ENCODE measurements around the gene PCDHGA1.

The PCDHGA1 gene

GRCh38 chr5:141437221-141437620 lies 106.9 kb downstream of the PCDHGA1 start:
- Histone ChIP-seq H3K9ac (ENCODE audit: low read length in 5 of 5) (no peak overlapping the region), H3K9me3 (ENCODE audit: control insufficient read depth in 5 of 5, low read length in 5 of 5) (peaks cover 5 to 51% (median 42%) of the 10 kb centered on the region in 5 donors), H3K27me3 (ENCODE audit: control insufficient read depth in 5 of 5, insufficient read depth in 4 of 5, low read length in 5 of 5) (no peaks in the 10 kb centered on the region)

GRCh38 chr5:141439411-141440141 lies 109.3 kb downstream of the PCDHGA1 start:
- peaks cover 0 to 3% (median 0%) of the 10 kb centered on the region in 5 donors for H3K36me3 ChIP-seq (ENCODE audit: control insufficient read depth in 5 of 5, insufficient read depth in 5 of 5, low read length in 5 of 5)
- H3K27ac ChIP-seq (ENCODE audit: low read depth, low read length): no peak overlapping the region
- H3K9ac ChIP-seq (ENCODE audit: low read length in 5 of 5): no peak overlapping the region
- H3K4me3 ChIP-seq (ENCODE audit: low read depth in 1 of 5, low read length in 5 of 5): no peak overlapping the region
- H3K27me3 ChIP-seq (ENCODE audit: control insufficient read depth in 5 of 5, insufficient read depth in 4 of 5, low read length in 5 of 5): no peaks in the 10 kb centered on the region
- no peaks in the 10 kb centered on the region for H3K4me1 ChIP-seq (ENCODE audit: control insufficient read depth in 5 of 5, insufficient read depth in 5 of 5, low read length in 5 of 5)
- peaks cover 5 to 45% (median 30%) of the 10 kb centered on the region in 5 donors for H3K9me3 ChIP-seq (ENCODE audit: control insufficient read depth in 5 of 5, low read length in 5 of 5)

More at GRCh38 chr5:141437221-141437620, 106.9 kb downstream of the PCDHGA1 start:
- H3K36me3 ChIP-seq (ENCODE audit: control insufficient read depth in 5 of 5, insufficient read depth in 5 of 5, low read length in 5 of 5): peaks cover 0 to 3% (median 0%) of the 10 kb centered on the region in 5 donors
- no peak overlapping the region for H3K4me3 ChIP-seq (ENCODE audit: low read depth in 1 of 5, low read length in 5 of 5)
- no peak overlapping the region for H3K27ac ChIP-seq (ENCODE audit: low read depth, low read length)
- H3K4me1 ChIP-seq (ENCODE audit: control insufficient read depth in 5 of 5, insufficient read depth in 5 of 5, low read length in 5 of 5): no peaks in the 10 kb centered on the region

GRCh38 chr5:141440341-141440740 lies 110.0 kb downstream of the PCDHGA1 start:
- Histone ChIP-seq H3K36me3 (ENCODE audit: control insufficient read depth in 5 of 5, insufficient read depth in 5 of 5, low read length in 5 of 5) (peaks cover 0 to 3% (median 0%) of the 10 kb centered on the region in 5 donors), H3K9me3 (ENCODE audit: control insufficient read depth in 5 of 5, low read length in 5 of 5) (peaks cover 5 to 39% (median 26%) of the 10 kb centered on the region in 5 donors), H3K4me3 (ENCODE audit: low read depth in 1 of 5, low read length in 5 of 5) (no peak overlapping the region), H3K27me3 (ENCODE audit: control insufficient read depth in 5 of 5, insufficient read depth in 4 of 5, low read length in 5 of 5) (no peaks in the 10 kb centered on the region), H3K27ac (ENCODE audit: low read depth, low read length) (no peak overlapping the region), H3K9ac (ENCODE audit: low read length in 5 of 5) (no peak overlapping the region), H3K4me1 (ENCODE audit: control insufficient read depth in 5 of 5, insufficient read depth in 5 of 5, low read length in 5 of 5) (no peaks in the 10 kb centered on the region)

GRCh38 chr5:141441571-141442170 lies 111.4 kb downstream of the PCDHGA1 start:
- Histone ChIP-seq H3K36me3 (ENCODE audit: control insufficient read depth in 5 of 5, insufficient read depth in 5 of 5, low read length in 5 of 5) (peaks cover 0 to 3% (median 0%) of the 10 kb centered on the region in 5 donors), H3K9me3 (ENCODE audit: control insufficient read depth in 5 of 5, low read length in 5 of 5) (peaks cover 5 to 33% (median 19%) of the 10 kb centered on the region in 5 donors), H3K4me3 (ENCODE audit: low read depth in 1 of 5, low read length in 5 of 5) (peak overlapping the region in 4 of 5 donors; percentile 11 to 24 (median 14))

GRCh38 chr5:141465351-141465750 lies 135.0 kb downstream of the PCDHGA1 start:
- Histone ChIP-seq H3K27me3 (ENCODE audit: control insufficient read depth in 5 of 5, insufficient read depth in 4 of 5, low read length in 5 of 5) (no peaks in the 10 kb centered on the region), H3K36me3 (ENCODE audit: control insufficient read depth in 5 of 5, insufficient read depth in 5 of 5, low read length in 5 of 5) (peaks cover 0 to 2% (median 0%) of the 10 kb centered on the region in 5 donors), H3K4me1 (ENCODE audit: control insufficient read depth in 5 of 5, insufficient read depth in 5 of 5, low read length in 5 of 5) (no peaks in the 10 kb centered on the region), H3K9me3 (ENCODE audit: control insufficient read depth in 5 of 5, low read length in 5 of 5) (no peaks in the 10 kb centered on the region), H3K4me3 (ENCODE audit: low read depth in 1 of 5, low read length in 5 of 5) (no peak overlapping the region), H3K27ac (ENCODE audit: low read depth, low read length) (no peak overlapping the region), H3K9ac (ENCODE audit: low read length in 5 of 5) (no peak overlapping the region)

More at GRCh38 chr5:141441571-141442170, 111.4 kb downstream of the PCDHGA1 start:
- H3K4me1 ChIP-seq (ENCODE audit: control insufficient read depth in 5 of 5, insufficient read depth in 5 of 5, low read length in 5 of 5): no peaks in the 10 kb centered on the region
- H3K27me3 ChIP-seq (ENCODE audit: control insufficient read depth in 5 of 5, insufficient read depth in 4 of 5, low read length in 5 of 5): no peaks in the 10 kb centered on the region
- H3K9ac ChIP-seq (ENCODE audit: low read length in 5 of 5): no peak overlapping the region
- H3K27ac ChIP-seq (ENCODE audit: low read depth, low read length): no peak overlapping the region

GRCh38 chr5:141475625-141476131 lies 145.4 kb downstream of the PCDHGA1 start, which contains the start of gene PCDHGC3:
Gene PCDHGC3 (plus strand): TSS chr5:141475966. CDS start chr5:141476117, 151 bp downstream.
- no peaks in the 10 kb centered on the region for H3K9me3 ChIP-seq (ENCODE audit: control insufficient read depth in 5 of 5, low read length in 5 of 5)
- peak within 1 kb of the TSS; percentile 80 to 97 (median 89) for H3K4me3 ChIP-seq (ENCODE audit: low read depth in 1 of 5, low read length in 5 of 5)
- peak within 1 kb of the TSS; percentile 64 to 91 (median 78) for H3K9ac ChIP-seq (ENCODE audit: low read length in 5 of 5)
- peaks cover 0 to 5% (median 2%) of the 10 kb centered on the region in 5 donors for H3K27me3 ChIP-seq (ENCODE audit: control insufficient read depth in 5 of 5, insufficient read depth in 4 of 5, low read length in 5 of 5)
- no peaks in the 10 kb centered on the region for H3K36me3 ChIP-seq (ENCODE audit: control insufficient read depth in 5 of 5, insufficient read depth in 5 of 5, low read length in 5 of 5)
- H3K27ac ChIP-seq (ENCODE audit: low read depth, low read length): peak within 1 kb of the TSS; percentile 77
- peaks cover 5 to 45% (median 40%) of the 10 kb centered on the region in 5 donors for H3K4me1 ChIP-seq (ENCODE audit: control insufficient read depth in 5 of 5, insufficient read depth in 5 of 5, low read length in 5 of 5)

- Histone ChIP-seq H3K4me3 (ENCODE audit: low read depth in 1 of 5, low read length in 5 of 5) (peak overlapping the region; percentile 80 to 97 (median 89)), H3K9ac (ENCODE audit: low read length in 5 of 5) (peak overlapping the region; percentile 64 to 91 (median 78)), H3K4me1 (ENCODE audit: control insufficient read depth in 5 of 5, insufficient read depth in 5 of 5, low read length in 5 of 5) (peaks cover 5 to 45% (median 40%) of the 10 kb centered on the region in 5 donors), H3K9me3 (ENCODE audit: control insufficient read depth in 5 of 5, low read length in 5 of 5) (no peaks in the 10 kb centered on the region), H3K27ac (ENCODE audit: low read depth, low read length) (peak overlapping the region; percentile 77), H3K36me3 (ENCODE audit: control insufficient read depth in 5 of 5, insufficient read depth in 5 of 5, low read length in 5 of 5) (no peaks in the 10 kb centered on the region), H3K27me3 (ENCODE audit: control insufficient read depth in 5 of 5, insufficient read depth in 4 of 5, low read length in 5 of 5) (peaks cover 0 to 5% (median 2%) of the 10 kb centered on the region in 5 donors)
These were observed 146.0 kb downstream of the PCDHGA1 start for GRCh38 chr5:141476132-141476911.

GRCh38 chr5:141477044-141477575 lies 146.8 kb downstream of the PCDHGA1 start:
- Histone ChIP-seq H3K4me1 (ENCODE audit: control insufficient read depth in 5 of 5, insufficient read depth in 5 of 5, low read length in 5 of 5) (peaks cover 5 to 45% (median 40%) of the 10 kb centered on the region in 5 donors), H3K4me3 (ENCODE audit: low read depth in 1 of 5, low read length in 5 of 5) (peak overlapping the region; percentile 80 to 97 (median 89)), H3K36me3 (ENCODE audit: control insufficient read depth in 5 of 5, insufficient read depth in 5 of 5, low read length in 5 of 5) (no peaks in the 10 kb centered on the region), H3K9me3 (ENCODE audit: control insufficient read depth in 5 of 5, low read length in 5 of 5) (no peaks in the 10 kb centered on the region), H3K27ac (ENCODE audit: low read depth, low read length) (peak overlapping the region; percentile 77), H3K9ac (ENCODE audit: low read length in 5 of 5) (peak overlapping the region in 3 of 5 donors; percentile 6 to 87 (median 26)), H3K27me3 (ENCODE audit: control insufficient read depth in 5 of 5, insufficient read depth in 4 of 5, low read length in 5 of 5) (peaks cover 0 to 5% (median 2%) of the 10 kb centered on the region in 5 donors)

- Histone ChIP-seq H3K27me3 (ENCODE audit: control insufficient read depth in 5 of 5, insufficient read depth in 4 of 5, low read length in 5 of 5) (peaks cover 0 to 5% (median 2%) of the 10 kb centered on the region in 5 donors), H3K9me3 (ENCODE audit: control insufficient read depth in 5 of 5, low read length in 5 of 5) (no peaks in the 10 kb centered on the region), H3K9ac (ENCODE audit: low read length in 5 of 5) (peak overlapping the region in 2 of 5 donors; percentile 23 to 36), H3K27ac (ENCODE audit: low read depth, low read length) (no peak overlapping the region), H3K36me3 (ENCODE audit: control insufficient read depth in 5 of 5, insufficient read depth in 5 of 5, low read length in 5 of 5) (no peaks in the 10 kb centered on the region), H3K4me3 (ENCODE audit: low read depth in 1 of 5, low read length in 5 of 5) (peak overlapping the region; percentile 1 to 97 (median 84)), H3K4me1 (ENCODE audit: control insufficient read depth in 5 of 5, insufficient read depth in 5 of 5, low read length in 5 of 5) (peaks cover 5 to 45% (median 40%) of the 10 kb centered on the region in 5 donors)
These were observed 147.5 kb downstream of the PCDHGA1 start for GRCh38 chr5:141477815-141478214.

All from subcutaneous abdominal adipose tissue (tissue), 5 donors.